DND-41 (cell line): ENCODE results near the gene MON1A.

Experiments used
- CTCF ChIP-seq: IDR thresholded peaks from 2 replicates; pipeline ENCODE4 v1.5.1; 2012; ENCODE audit warnings: borderline replicate concordance, low read length, moderate library complexity, mild to moderate bottlenecking; ENCODE audit not compliant: poor library complexity, severe bottlenecking; ENCODE audit errors: extremely low read depth
- EZH2 ChIP-seq: IDR thresholded peaks from 3 replicates; pipeline ENCODE4 v1.6.1; 2012; ENCODE audit warnings: borderline replicate concordance, low read depth, mild to moderate bottlenecking, moderate library complexity, low read length, inconsistent platforms; ENCODE audit not compliant: severe bottlenecking

GRCh38 chr3:49859576-49860305 lies 69.9 kb downstream of the MON1A start:
- TF ChIP-seq CTCF (no peak), EZH2 (no peak)
